ENCODE results near the gene TGM2. TPM values are rescaled to one million over a fixed set of nuclear protein-coding genes. Genes with fewer than 3 reads are reported as not detected.

Gene TGM2
- total RNA-seq, 2 donors from 2014 or later: 0.27 to 0.37 TPM

GRCh38 chr20:38090061-38090460 lies 75.0 kb downstream of the TGM2 start:
- Histone ChIP-seq H3K9me3 (ENCODE audit: control insufficient read depth, low read length) (no peaks in the 10 kb centered on the region), H3K27ac (ENCODE audit: low read depth, low read length) (no peak overlapping the region), H3K4me3 (ENCODE audit: low read length) (no peak overlapping the region), H3K4me1 (ENCODE audit: control insufficient read depth, insufficient read depth, low read length) (no peaks in the 10 kb centered on the region), H3K27me3 (ENCODE audit: control insufficient read depth, insufficient read depth, low read length, poor library complexity, severe bottlenecking) (no peaks in the 10 kb centered on the region), H3K9ac (ENCODE audit: extremely low read depth, low read length, poor library complexity, severe bottlenecking) (no peak overlapping the region), H3K36me3 (ENCODE audit: control insufficient read depth, insufficient read depth, low read length) (peaks cover 52% of the 10 kb centered on the region)
- H3K36me3 Mint-ChIP-seq (ENCODE audit: low read depth): peaks cover 38% of the 10 kb centered on the region
- H3K4me1 Mint-ChIP-seq: peaks cover 5% of the 10 kb centered on the region
- TF ChIP-seq CTCF (conservative IDR thresholded peaks at IDR 0.05): no peak
- no peaks in the 10 kb centered on the region for H3K9me3 Mint-ChIP-seq
- no peak for DNase-seq
- 92 to 98% methylated on average over 7 of the region's 7 CpGs for WGBS, 2 experiments (ENCODE audit: insufficient coverage in 1 of 2, insufficient read length in 1 of 2)
- no peaks in the 10 kb centered on the region for H3K27me3 Mint-ChIP-seq (ENCODE audit: insufficient read depth)
- no peak overlapping the region for H3K4me3 Mint-ChIP-seq
- H3K27ac Mint-ChIP-seq: no peak overlapping the region

GRCh38 chr20:38089500-38089899 lies 75.6 kb downstream of the TGM2 start:
- Histone ChIP-seq H3K27ac (ENCODE audit: low read depth, low read length) (no peak overlapping the region), H3K9ac (ENCODE audit: extremely low read depth, low read length, poor library complexity, severe bottlenecking) (no peak overlapping the region), H3K9me3 (ENCODE audit: control insufficient read depth, low read length) (no peaks in the 10 kb centered on the region), H3K4me3 (ENCODE audit: low read length) (no peak overlapping the region), H3K4me1 (ENCODE audit: control insufficient read depth, insufficient read depth, low read length) (no peaks in the 10 kb centered on the region), H3K36me3 (ENCODE audit: control insufficient read depth, insufficient read depth, low read length) (peaks cover 58% of the 10 kb centered on the region), H3K27me3 (ENCODE audit: control insufficient read depth, insufficient read depth, low read length, poor library complexity, severe bottlenecking) (no peaks in the 10 kb centered on the region)
- TF ChIP-seq CTCF (conservative IDR thresholded peaks at IDR 0.05): no peak
- no peaks in the 10 kb centered on the region for H3K4me1 Mint-ChIP-seq
- H3K27ac Mint-ChIP-seq: no peak overlapping the region
- H3K9me3 Mint-ChIP-seq: no peaks in the 10 kb centered on the region
- no peaks in the 10 kb centered on the region for H3K27me3 Mint-ChIP-seq (ENCODE audit: insufficient read depth)
- no peak for DNase-seq
- no peak overlapping the region for H3K4me3 Mint-ChIP-seq
- peaks cover 44% of the 10 kb centered on the region for H3K36me3 Mint-ChIP-seq (ENCODE audit: low read depth)
- WGBS, 2 experiments (ENCODE audit: insufficient coverage in 1 of 2, insufficient read length in 1 of 2): 91 to 92% methylated on average over 8 to 10 of the region's 10 CpGs

- 90 to 92% methylated on average over 6 to 10 of the region's 10 CpGs for WGBS, 2 experiments (ENCODE audit: insufficient coverage in 1 of 2, insufficient read length in 1 of 2)
- H3K9me3 Mint-ChIP-seq: no peaks in the 10 kb centered on the region
- no peak for DNase-seq
- no peak overlapping the region for H3K4me3 Mint-ChIP-seq
- H3K4me1 ChIP-seq (ENCODE audit: control insufficient read depth, insufficient read depth, low read length): no peaks in the 10 kb centered on the region
- no peak overlapping the region for H3K9ac ChIP-seq (ENCODE audit: extremely low read depth, low read length, poor library complexity, severe bottlenecking)
- no peaks in the 10 kb centered on the region for H3K4me1 Mint-ChIP-seq
- no peaks in the 10 kb centered on the region for H3K27me3 Mint-ChIP-seq (ENCODE audit: insufficient read depth)
- H3K9me3 ChIP-seq (ENCODE audit: control insufficient read depth, low read length): peaks cover 4% of the 10 kb centered on the region
- no peak for TF ChIP-seq CTCF (conservative IDR thresholded peaks at IDR 0.05)
- no peak overlapping the region for H3K27ac ChIP-seq (ENCODE audit: low read depth, low read length)
- H3K27me3 ChIP-seq (ENCODE audit: control insufficient read depth, insufficient read depth, low read length, poor library complexity, severe bottlenecking): no peaks in the 10 kb centered on the region
- H3K36me3 Mint-ChIP-seq (ENCODE audit: low read depth): peaks cover 71% of the 10 kb centered on the region
- no peak overlapping the region for H3K27ac Mint-ChIP-seq
- peaks cover 57% of the 10 kb centered on the region for H3K36me3 ChIP-seq (ENCODE audit: control insufficient read depth, insufficient read depth, low read length)
- no peak overlapping the region for H3K4me3 ChIP-seq (ENCODE audit: low read length)
These were observed 80.0 kb downstream of the TGM2 start for GRCh38 chr20:38085026-38085425.
